Activated CD4-positive, alpha-beta T cell treated with anti-CD3 and anti-CD28 coated beads, Interleukin-2, amount 10 ng/mL, durations not matched to agents 7 days and 5 days (primary cell): Measurements from ENCODE around the gene MAP3K20. TPM values are rescaled to one million over a fixed set of nuclear protein-coding genes. Genes with fewer than 3 reads are reported as not detected.
"Not testable (repeated sequence)": the region's sequence is repeated elsewhere in the genome, so short reads cannot be mapped to it uniquely, and the experiment has no call there.

Experiments
- CTCF ChIA-PET: fragments of 350-600 bp; sonication (Branson Sonifier 250); formaldehyde crosslinking; loops from one replicate; lab custom pipeline; 2021; ENCODE audit warnings: antibody characterized with exemption; lab: Charles Lee
- POLR2A ChIA-PET: fragments of 350-600 bp; sonication (Branson Sonifier 250); formaldehyde crosslinking; loops from one replicate; lab custom pipeline; 2021; ENCODE audit warnings: antibody characterized with exemption; lab: Charles Lee
- DNase-seq: peaks from one replicate; pipeline ENCODE4 v3.0.0-alpha.2; 2020
- H3K27ac Mint-ChIP-seq: one replicate; pipeline ENCODE4 v1.8.0; 2021; ENCODE audit warnings: mild to moderate bottlenecking, moderate library complexity, mixed read lengths
- H3K27me3 Mint-ChIP-seq: one replicate; pipeline ENCODE4 v1.8.0; 2021; ENCODE audit warnings: mixed read lengths
- H3K36me3 Mint-ChIP-seq: one replicate; pipeline ENCODE4 v1.8.0; 2021; ENCODE audit warnings: low read depth, mixed read lengths
- H3K4me1 Mint-ChIP-seq: one replicate; pipeline ENCODE4 v1.8.0; 2021; ENCODE audit warnings: mixed read lengths
- H3K4me3 Mint-ChIP-seq: one replicate; pipeline ENCODE4 v1.8.0; 2021; ENCODE audit warnings: mild to moderate bottlenecking, moderate library complexity, mixed read lengths
- H3K9me3 Mint-ChIP-seq: one replicate; pipeline ENCODE4 v1.8.0; 2021; ENCODE audit warnings: mixed read lengths
- total RNA-seq, 2 experiments: library from RNA; stranded (reverse); gene quantifications; one replicate each; pipeline ENCODE4 v1.2.3, GENCODE V29; 2021

Gene MAP3K20
- total RNA-seq, 2 experiments from 2014 or later, result 14.5 to 15.1 TPM

DNA sequence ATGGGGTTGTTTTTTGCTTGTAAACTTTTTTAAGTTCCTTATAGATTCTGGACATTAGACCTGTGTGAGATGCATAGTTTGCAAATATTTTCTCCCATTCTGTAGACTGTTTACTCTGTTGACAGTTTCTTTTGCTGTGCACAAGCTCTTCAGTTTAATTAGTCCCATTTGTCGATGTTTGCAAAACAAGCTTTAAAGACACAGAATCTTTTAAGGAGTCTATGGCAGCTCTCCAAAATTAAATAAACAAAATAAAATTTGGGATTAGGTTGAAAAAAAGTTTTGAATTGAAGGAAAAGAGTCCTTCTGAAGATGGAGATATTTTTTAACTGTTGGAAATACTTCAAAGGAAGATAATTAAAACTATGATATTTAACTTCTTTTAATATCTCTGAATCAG lies 88.8 kb downstream of the MAP3K20 start:
- DNase-seq, result no peak
- ChIA-PET POLR2A (no interaction called here), CTCF (no interaction called here)
- Mint-ChIP-seq H3K4me1 (no peaks in the 10 kb centered on the region), H3K36me3 (no peaks in the 10 kb centered on the region), H3K27me3 (peaks cover 3% of the 10 kb centered on the region), H3K9me3 (peaks cover 4% of the 10 kb centered on the region), H3K27ac (no peak overlapping the region), H3K4me3 (no peak overlapping the region)

GRCh38 chr2:173165443-173166238 lies 90.0 kb downstream of the MAP3K20 start:
- H3K27ac Mint-ChIP-seq, result no peak overlapping the region
- ChIA-PET POLR2A (no interaction called here), CTCF (interaction anchor here (0.8 kb wide), 1 partner anchor 155 kb away, joined by 4 read pairs; no protein-coding TSS in a partner anchor)
- H3K27me3 Mint-ChIP-seq, result no peaks in the 10 kb centered on the region
- H3K4me3 Mint-ChIP-seq, result no peak overlapping the region
- H3K36me3 Mint-ChIP-seq, result no peaks in the 10 kb centered on the region
- peaks cover 4% of the 10 kb centered on the region for H3K9me3 Mint-ChIP-seq
- H3K4me1 Mint-ChIP-seq, result no peaks in the 10 kb centered on the region
- no peak for DNase-seq

- CTCF ChIA-PET, result interaction anchor here (1.1 kb wide), 1 partner anchor 34 kb away, joined by 3 read pairs; no protein-coding TSS in a partner anchor
- Mint-ChIP-seq H3K4me3 (no peak overlapping the region), H3K27ac (no peak overlapping the region), H3K9me3 (peaks cover 2% of the 10 kb centered on the region), H3K36me3 (peaks cover 4% of the 10 kb centered on the region), H3K4me1 (no peaks in the 10 kb centered on the region), H3K27me3 (peaks cover 3% of the 10 kb centered on the region)
- POLR2A ChIA-PET, result no interaction called here
- DNase-seq, result no peak
Measured at GRCh38 chr2:173171321-173171720, 95.7 kb downstream of the MAP3K20 start.

- Mint-ChIP-seq H3K27me3 (peaks cover 3% of the 10 kb centered on the region), H3K27ac (no peak overlapping the region), H3K36me3 (peaks cover 4% of the 10 kb centered on the region), H3K9me3 (peaks cover 2% of the 10 kb centered on the region), H3K4me1 (no peaks in the 10 kb centered on the region), H3K4me3 (no peak overlapping the region)
- no peak for DNase-seq
- ChIA-PET CTCF (interaction anchor here (1.1 kb wide), 1 partner anchor 35 kb away, joined by 3 read pairs; no protein-coding TSS in a partner anchor), POLR2A (no interaction called here)
Measured at GRCh38 chr2:173171924-173172643, 96.4 kb downstream of the MAP3K20 start.

DNA sequence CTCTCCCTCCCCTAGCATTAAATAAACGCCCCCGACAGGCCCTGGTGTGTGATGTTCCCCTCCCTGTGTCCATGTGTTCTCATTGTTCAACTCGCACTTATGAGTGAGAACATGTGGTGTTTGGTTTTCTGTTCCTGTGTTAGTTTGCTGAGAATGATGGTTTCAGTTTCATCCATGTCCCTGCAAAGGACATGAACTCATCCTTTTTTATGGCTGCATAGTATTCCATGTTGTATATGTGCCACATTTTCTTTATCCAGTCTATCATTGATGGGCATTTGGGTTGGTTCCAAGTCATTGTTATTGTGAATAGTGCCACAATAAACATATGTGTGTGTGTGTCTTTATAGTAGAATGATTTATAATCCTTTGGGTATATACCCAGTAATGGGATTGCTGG lies 98.7 kb downstream of the MAP3K20 start:
- H3K36me3 Mint-ChIP-seq, POLR2A ChIA-PET, H3K4me3 Mint-ChIP-seq, H3K27ac Mint-ChIP-seq, H3K27me3 Mint-ChIP-seq, H3K9me3 Mint-ChIP-seq, H3K4me1 Mint-ChIP-seq, DNase-seq, CTCF ChIA-PET: not testable (repeated sequence)

GRCh38 chr2:173175222-173175621 lies 99.6 kb downstream of the MAP3K20 start:
- Mint-ChIP-seq H3K4me1 (no peaks in the 10 kb centered on the region), H3K9me3 (peaks cover 2% of the 10 kb centered on the region), H3K27me3 (peaks cover 5% of the 10 kb centered on the region), H3K27ac (no peak overlapping the region), H3K4me3 (no peak overlapping the region), H3K36me3 (peaks cover 4% of the 10 kb centered on the region)
- no peak for DNase-seq
- ChIA-PET CTCF (no interaction called here), POLR2A (no interaction called here)

DNA sequence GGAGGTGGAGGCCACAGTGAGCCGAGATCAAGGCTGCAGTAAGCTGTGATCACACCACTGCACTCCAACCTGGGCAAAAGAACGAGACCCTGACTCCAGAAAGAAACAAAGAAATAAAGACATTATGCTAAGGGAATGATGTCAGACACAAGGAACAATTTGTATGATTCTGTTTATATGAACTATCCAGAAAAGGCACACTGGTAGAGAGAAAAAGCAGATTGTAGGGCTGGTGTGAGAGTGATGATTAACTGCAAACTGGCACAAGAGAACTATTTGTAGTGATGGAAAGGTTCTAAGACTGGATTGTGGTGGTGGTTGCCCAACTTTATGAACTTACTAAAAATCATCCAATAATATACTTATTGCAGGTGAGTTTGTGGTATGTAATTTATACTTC lies 106.3 kb downstream of the MAP3K20 start:
- no peak overlapping the region for H3K4me3 Mint-ChIP-seq
- H3K4me1 Mint-ChIP-seq, result no peaks in the 10 kb centered on the region
- H3K36me3 Mint-ChIP-seq, result peaks cover 3% of the 10 kb centered on the region
- H3K27ac Mint-ChIP-seq, result no peak overlapping the region
- no peak for DNase-seq
- ChIA-PET POLR2A (no interaction called here), CTCF (no interaction called here)
- H3K9me3 Mint-ChIP-seq, result no peaks in the 10 kb centered on the region
- peaks cover 2% of the 10 kb centered on the region for H3K27me3 Mint-ChIP-seq

DNA sequence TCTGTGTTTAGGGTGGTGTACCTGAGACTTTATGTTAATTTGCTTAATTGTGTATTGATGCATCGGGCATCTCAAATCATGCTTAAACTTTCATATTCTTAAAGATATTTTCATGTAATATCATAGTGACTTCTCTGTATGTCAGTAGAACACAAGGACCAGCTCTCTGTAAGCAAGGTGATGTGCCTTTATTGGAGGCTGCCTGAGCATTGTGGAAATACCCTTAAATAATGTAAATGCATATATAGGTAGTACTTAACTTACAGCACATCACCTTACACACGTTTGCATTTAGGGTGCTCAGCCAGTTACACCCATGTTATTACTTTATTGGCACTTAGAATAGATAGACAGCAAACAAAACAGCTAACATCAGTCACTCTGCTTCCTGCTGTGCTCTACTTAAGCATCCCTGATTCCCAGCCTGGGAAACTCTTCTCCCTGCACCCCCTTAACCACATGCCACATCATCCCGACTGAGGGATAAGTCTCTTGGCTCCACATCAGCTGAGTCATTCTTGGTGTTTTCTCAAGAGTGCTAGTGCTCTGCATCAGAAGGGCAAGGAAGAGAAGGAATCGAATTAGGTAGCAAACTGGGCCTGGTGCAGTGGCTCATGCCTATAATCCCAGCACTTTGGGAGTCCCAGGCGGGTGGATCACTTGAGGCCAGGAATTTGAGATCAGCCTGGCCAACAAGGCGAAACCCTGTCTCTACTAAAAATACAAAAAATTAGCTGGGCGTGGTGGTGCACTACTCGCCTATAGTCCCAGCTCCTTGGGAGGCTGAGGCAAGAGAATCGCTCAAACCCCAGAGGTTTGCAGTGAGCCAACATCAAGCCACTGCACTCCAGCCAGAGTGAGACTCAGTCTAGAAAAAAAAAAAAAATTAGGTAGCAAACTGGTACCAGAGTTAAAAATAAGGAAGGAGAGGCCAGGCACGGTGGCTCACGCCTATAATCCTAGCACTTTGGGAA lies 108.7 kb downstream of the MAP3K20 start:
- no peak overlapping the region for H3K4me3 Mint-ChIP-seq
- POLR2A ChIA-PET, result no interaction called here
- H3K27me3 Mint-ChIP-seq, result no peaks in the 10 kb centered on the region
- H3K4me1 Mint-ChIP-seq, result peaks cover 2% of the 10 kb centered on the region
- CTCF ChIA-PET, result interaction anchor here (0.6 kb wide), 1 partner anchor 125 kb away, joined by 3 read pairs; no protein-coding TSS in a partner anchor
- no peaks in the 10 kb centered on the region for H3K9me3 Mint-ChIP-seq
- DNase-seq, result no peak
- H3K36me3 Mint-ChIP-seq, result peaks cover 5% of the 10 kb centered on the region
- no peak overlapping the region for H3K27ac Mint-ChIP-seq

DNA sequence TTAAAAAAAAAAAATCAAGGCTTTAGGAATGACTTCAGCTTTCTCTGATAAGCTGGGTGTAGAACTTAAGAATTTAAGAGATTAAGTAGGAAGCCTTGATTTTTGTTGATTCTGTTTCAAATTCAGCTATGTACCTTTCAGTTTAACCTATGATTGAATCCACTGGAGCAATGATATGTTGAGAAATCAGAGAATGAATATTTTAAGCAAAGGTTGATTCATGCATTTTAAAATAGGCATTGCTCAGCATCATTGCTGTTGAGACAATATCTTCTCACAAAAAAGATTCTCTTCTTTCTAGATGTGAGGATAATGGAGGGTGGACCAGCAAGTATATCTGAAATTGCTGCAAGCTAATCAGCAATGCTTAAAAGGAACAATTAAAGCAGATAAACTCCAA lies 109.8 kb downstream of the MAP3K20 start:
- Mint-ChIP-seq H3K27me3 (no peaks in the 10 kb centered on the region), H3K36me3 (peaks cover 5% of the 10 kb centered on the region), H3K9me3 (no peaks in the 10 kb centered on the region), H3K4me3 (no peak overlapping the region), H3K27ac (no peak overlapping the region), H3K4me1 (peaks cover 2% of the 10 kb centered on the region)
- DNase-seq, result no peak
- POLR2A ChIA-PET, result no interaction called here
- CTCF ChIA-PET, result no interaction called here

GRCh38 chr2:173187941-173188788 lies 112.5 kb downstream of the MAP3K20 start:
- H3K27me3 Mint-ChIP-seq, result no peaks in the 10 kb centered on the region
- peaks cover 2% of the 10 kb centered on the region for H3K4me1 Mint-ChIP-seq
- no peak overlapping the region for H3K27ac Mint-ChIP-seq
- peaks cover 3% of the 10 kb centered on the region for H3K36me3 Mint-ChIP-seq
- ChIA-PET POLR2A (no interaction called here), CTCF (no interaction called here)
- no peak for DNase-seq
- H3K4me3 Mint-ChIP-seq, result no peak overlapping the region
- H3K9me3 Mint-ChIP-seq, result no peaks in the 10 kb centered on the region

GRCh38 chr2:173191601-173192000 lies 116.0 kb downstream of the MAP3K20 start:
- Mint-ChIP-seq H3K36me3 (peaks cover 2% of the 10 kb centered on the region), H3K27ac (no peak overlapping the region), H3K27me3 (no peaks in the 10 kb centered on the region), H3K4me3 (no peak overlapping the region), H3K9me3 (no peaks in the 10 kb centered on the region), H3K4me1 (peaks cover 2% of the 10 kb centered on the region)
- ChIA-PET CTCF (interaction anchor here (0.7 to 1.2 kb wide), 2 partner anchors 19 to 142 kb away, joined by 3 to 5 read pairs; no protein-coding TSS in a partner anchor), POLR2A (no interaction called here)
- no peak for DNase-seq

DNA sequence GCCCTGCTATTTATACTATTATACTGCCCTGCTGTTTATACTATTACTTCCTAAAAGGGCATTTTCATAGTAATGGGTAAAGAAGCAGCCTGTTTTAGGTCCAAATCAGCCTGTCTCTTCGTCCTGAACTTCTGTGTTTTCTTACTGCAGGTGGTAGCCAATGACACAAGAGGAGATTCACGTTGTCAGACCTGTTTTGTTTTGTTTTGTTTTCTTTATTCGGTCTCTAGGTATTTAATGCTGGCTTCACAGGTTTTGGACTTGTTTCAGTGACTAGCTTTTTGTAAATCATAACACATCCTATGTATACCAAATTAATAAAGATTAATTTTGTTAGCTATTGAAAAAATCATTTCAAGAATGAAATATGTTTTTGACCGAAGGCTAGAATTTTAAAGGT lies 116.4 kb downstream of the MAP3K20 start:
- H3K9me3 Mint-ChIP-seq, result no peaks in the 10 kb centered on the region
- H3K27me3 Mint-ChIP-seq, result no peaks in the 10 kb centered on the region
- peaks cover 2% of the 10 kb centered on the region for H3K4me1 Mint-ChIP-seq
- no peak overlapping the region for H3K4me3 Mint-ChIP-seq
- ChIA-PET CTCF (interaction anchor here (0.7 to 1.2 kb wide), 2 partner anchors 18 to 143 kb away, joined by 3 to 5 read pairs; no protein-coding TSS in a partner anchor), POLR2A (no interaction called here)
- no peak overlapping the region for H3K27ac Mint-ChIP-seq
- no peak for DNase-seq
- H3K36me3 Mint-ChIP-seq, result peaks cover 2% of the 10 kb centered on the region
